ENCODE results near the gene TNPO3. TPM values are rescaled to one million over a fixed set of nuclear protein-coding genes. Genes with fewer than 3 reads are reported as not detected.

TNPO3 gene
- total RNA-seq, 4 donors from 2014 or later: 29.9 to 41.6 (median 37.8) TPM

DNA sequence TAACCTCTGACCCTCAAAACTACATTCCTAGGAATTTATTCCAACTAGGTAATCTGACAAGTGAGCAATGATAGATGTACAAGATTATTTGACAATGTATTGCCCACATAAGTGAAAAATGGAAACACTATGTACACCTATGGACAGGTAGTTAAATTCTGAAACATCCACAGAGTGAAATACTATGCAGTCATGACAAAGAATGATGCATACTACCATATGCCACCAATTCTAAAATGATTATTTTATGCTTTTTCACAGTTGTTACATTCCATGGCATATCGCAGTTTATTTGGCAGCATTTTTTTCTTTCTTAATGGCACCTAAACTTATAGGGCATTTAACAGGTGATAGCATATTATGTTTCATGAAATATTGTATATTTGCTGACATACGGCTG, 20.1 kb upstream of the TNPO3 start:
- intact Hi-C loops (cut with DNase I; ENCODE audit: low total_unique reads): no loop called here
- TF ChIP-seq POLR2A (IDR thresholded peaks at IDR 0.05) (no peak), EP300 (IDR thresholded peaks at IDR 0.05; ENCODE audit: low read depth) (no peak), POLR2AphosphoS5 (IDR thresholded peaks at IDR 0.05) (no peak)
- TF ChIP-seq, protein P1, sequence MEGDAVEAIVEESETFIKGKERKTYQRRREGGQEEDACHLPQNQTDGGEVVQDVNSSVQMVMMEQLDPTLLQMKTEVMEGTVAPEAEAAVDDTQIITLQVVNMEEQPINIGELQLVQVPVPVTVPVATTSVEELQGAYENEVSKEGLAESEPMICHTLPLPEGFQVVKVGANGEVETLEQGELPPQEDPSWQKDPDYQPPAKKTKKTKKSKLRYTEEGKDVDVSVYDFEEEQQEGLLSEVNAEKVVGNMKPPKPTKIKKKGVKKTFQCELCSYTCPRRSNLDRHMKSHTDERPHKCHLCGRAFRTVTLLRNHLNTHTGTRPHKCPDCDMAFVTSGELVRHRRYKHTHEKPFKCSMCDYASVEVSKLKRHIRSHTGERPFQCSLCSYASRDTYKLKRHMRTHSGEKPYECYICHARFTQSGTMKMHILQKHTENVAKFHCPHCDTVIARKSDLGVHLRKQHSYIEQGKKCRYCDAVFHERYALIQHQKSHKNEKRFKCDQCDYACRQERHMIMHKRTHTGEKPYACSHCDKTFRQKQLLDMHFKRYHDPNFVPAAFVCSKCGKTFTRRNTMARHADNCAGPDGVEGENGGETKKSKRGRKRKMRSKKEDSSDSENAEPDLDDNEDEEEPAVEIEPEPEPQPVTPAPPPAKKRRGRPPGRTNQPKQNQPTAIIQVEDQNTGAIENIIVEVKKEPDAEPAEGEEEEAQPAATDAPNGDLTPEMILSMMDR (IDR thresholded peaks at IDR 0.05): no peak
- Histone ChIP-seq H3K36me3 (no peaks in the 10 kb centered on the region), H3K4me3 (no peak overlapping the region), H3K27me3 (peaks cover under 1% of the 10 kb centered on the region), H3K9me3 (no peaks in the 10 kb centered on the region), H3K27ac (no peak overlapping the region), H3K4me1 (no peaks in the 10 kb centered on the region)
- in situ Hi-C loops (cut with MboI; ENCODE audit: low pct_ligation_motif_present in 1 of 4, low pct_unique_long_range_greater_than_20kb in 1 of 4, low sequenced_read_pairs in 3 of 4): loop anchor here in 1 of 4 donors (25.0 kb wide), 1 partner anchor 113 kb away; no protein-coding TSS in a partner anchor
- 83 to 97% methylated on average over 2 of the region's 2 CpGs for WGBS, 2 donors (ENCODE audit: low coverage in 1 of 2)
- DNase-seq: no peak

DNA sequence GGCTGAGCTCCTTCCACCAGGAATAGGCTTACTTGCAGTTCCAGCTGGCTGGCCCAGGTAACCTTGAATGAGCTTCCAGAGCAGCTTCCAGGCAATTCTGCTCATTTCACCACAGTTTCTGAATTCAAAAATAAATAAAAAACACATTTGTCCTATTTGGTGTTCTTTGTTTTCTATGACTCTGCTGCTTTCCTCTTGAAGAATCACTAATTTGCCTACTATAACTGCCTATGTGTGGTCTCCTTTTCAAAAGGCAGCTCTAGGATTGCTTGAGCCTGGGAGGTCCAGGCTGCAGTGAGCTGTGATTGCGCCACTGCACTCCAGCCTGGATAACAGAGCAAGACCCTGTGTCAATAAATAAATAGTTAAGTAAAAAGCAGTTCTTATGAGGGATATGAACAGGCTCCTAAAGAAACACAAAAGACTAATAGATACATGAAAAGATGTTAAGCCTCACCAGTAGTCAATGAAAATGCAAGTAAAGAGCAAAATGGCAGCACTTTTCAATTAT, 19.5 kb upstream of the TNPO3 start:
- 78 to 94% methylated on average over 1 of the region's 1 CpG for WGBS, 2 donors (ENCODE audit: low coverage in 1 of 2)
- DNase-seq: no peak
- TF ChIP-seq, protein P1 (IDR thresholded peaks at IDR 0.05): no peak
- no peak for TF ChIP-seq POLR2AphosphoS5 (IDR thresholded peaks at IDR 0.05)
- no peak for TF ChIP-seq POLR2A (IDR thresholded peaks at IDR 0.05)
- TF ChIP-seq EP300 (IDR thresholded peaks at IDR 0.05; ENCODE audit: low read depth): no peak
- intact Hi-C loops (cut with DNase I; ENCODE audit: low total_unique reads) (no loop called here), in situ Hi-C loops (cut with MboI; ENCODE audit: low pct_ligation_motif_present in 1 of 4, low pct_unique_long_range_greater_than_20kb in 1 of 4, low sequenced_read_pairs in 3 of 4) (no loop called here)
- H3K27ac ChIP-seq: no peak overlapping the region
- H3K27me3 ChIP-seq: peaks cover 6% of the 10 kb centered on the region
- no peaks in the 10 kb centered on the region for H3K36me3 ChIP-seq
- no peaks in the 10 kb centered on the region for H3K4me1 ChIP-seq
- H3K9me3 ChIP-seq: no peaks in the 10 kb centered on the region
- no peak overlapping the region for H3K4me3 ChIP-seq

DNA sequence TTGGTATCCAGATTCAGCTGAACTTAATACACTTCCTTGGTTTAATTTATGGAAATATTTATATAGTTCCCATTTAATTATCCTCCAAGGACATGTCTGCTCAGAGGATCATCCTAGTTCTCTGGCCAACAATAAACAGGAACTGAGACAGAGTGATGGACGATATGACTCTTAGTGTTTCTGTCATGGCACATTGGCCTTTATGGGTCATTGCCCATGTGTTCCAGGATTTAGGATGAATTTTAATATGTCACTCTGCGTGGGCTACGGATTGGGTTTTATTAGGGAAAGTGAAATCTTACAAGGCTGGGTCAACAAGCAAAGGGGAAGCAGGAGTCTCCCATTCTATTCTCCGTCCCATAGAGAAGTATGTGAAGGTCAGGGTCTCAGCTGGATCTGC, 18.8 kb upstream of the TNPO3 start:
- no peak for DNase-seq
- no peaks in the 10 kb centered on the region for H3K9me3 ChIP-seq
- no peak overlapping the region for H3K4me3 ChIP-seq
- H3K36me3 ChIP-seq: no peaks in the 10 kb centered on the region
- no peak for TF ChIP-seq POLR2AphosphoS5 (IDR thresholded peaks at IDR 0.05)
- TF ChIP-seq, protein P1 (IDR thresholded peaks at IDR 0.05): no peak
- TF ChIP-seq EP300 (IDR thresholded peaks at IDR 0.05; ENCODE audit: low read depth): no peak
- TF ChIP-seq POLR2A (IDR thresholded peaks at IDR 0.05): no peak
- intact Hi-C loops (cut with DNase I; ENCODE audit: low total_unique reads): no loop called here
- H3K27ac ChIP-seq: no peak overlapping the region
- in situ Hi-C loops (cut with MboI; ENCODE audit: low pct_ligation_motif_present in 1 of 4, low pct_unique_long_range_greater_than_20kb in 1 of 4, low sequenced_read_pairs in 3 of 4): no loop called here
- peaks cover 6% of the 10 kb centered on the region for H3K27me3 ChIP-seq
- no peaks in the 10 kb centered on the region for H3K4me1 ChIP-seq
- WGBS, 2 donors (ENCODE audit: low coverage in 1 of 2): 66 to 78% methylated on average over 3 to 4 of the region's 4 CpGs

DNA sequence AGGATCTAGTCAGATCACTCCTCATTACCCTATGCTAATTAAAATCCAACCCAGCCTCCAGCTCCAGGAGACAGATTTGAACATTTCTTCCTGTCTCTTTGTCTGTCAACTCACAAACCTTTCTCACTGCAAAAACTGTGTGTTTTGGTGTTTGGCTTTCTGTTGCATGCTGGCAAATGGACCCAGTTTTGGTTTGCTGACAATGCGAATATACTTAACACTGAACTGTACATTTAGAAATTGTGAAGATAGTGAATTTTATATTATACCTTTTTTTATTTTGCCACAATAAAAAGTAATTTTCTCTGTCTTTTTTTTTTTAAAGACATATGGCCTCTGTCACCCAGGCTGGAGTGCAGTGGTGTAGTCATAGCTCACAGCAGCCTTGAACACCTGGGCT, 18.3 kb upstream of the TNPO3 start:
- Histone ChIP-seq H3K36me3 (no peaks in the 10 kb centered on the region), H3K4me1 (no peaks in the 10 kb centered on the region), H3K9me3 (no peaks in the 10 kb centered on the region), H3K27ac (no peak overlapping the region), H3K27me3 (peaks cover 8% of the 10 kb centered on the region), H3K4me3 (no peak overlapping the region)
- WGBS, 2 donors (ENCODE audit: low coverage in 1 of 2): 98 to 100% methylated on average over 1 of the region's 1 CpG
- no peak for DNase-seq
- TF ChIP-seq EP300 (IDR thresholded peaks at IDR 0.05; ENCODE audit: low read depth): no peak
- TF ChIP-seq, protein P1 (IDR thresholded peaks at IDR 0.05): no peak
- TF ChIP-seq POLR2A (IDR thresholded peaks at IDR 0.05): no peak
- no peak for TF ChIP-seq POLR2AphosphoS5 (IDR thresholded peaks at IDR 0.05)
- intact Hi-C loops (cut with DNase I; ENCODE audit: low total_unique reads) (no loop called here), in situ Hi-C loops (cut with MboI; ENCODE audit: low pct_ligation_motif_present in 1 of 4, low pct_unique_long_range_greater_than_20kb in 1 of 4, low sequenced_read_pairs in 3 of 4) (no loop called here)
